Activated CD4-positive, alpha-beta T cell treated with anti-CD3 and anti-CD28 coated beads, Interleukin-10, Interleukin-2, amounts not matched to agents 100 ng/mL and 50 ng/mL, durations not matched to agents 16 hours and 8 hours (primary cell): Measurements from ENCODE around the gene DOCK9.
"Not testable (repeated sequence)": the region's sequence is repeated elsewhere in the genome, so short reads cannot be mapped to it uniquely, and the experiment has no call there.

ENCODE experiments used
- DNase-seq: peaks from one replicate; pipeline ENCODE4 v3.0.0-alpha.2; 2020

Gene DOCK9

GRCh38 chr13:98909016-98909415 is 68.8 kb downstream of the DOCK9 start:
- DNase-seq = peak; percentile 39

- no peak for DNase-seq
Observed at GRCh38 chr13:98906746-98907502, 70.9 kb downstream of the DOCK9 start.

GRCh38 chr13:98905199-98905598 is 72.7 kb downstream of the DOCK9 start:
- no peak for DNase-seq

- no peak for DNase-seq
Observed at GRCh38 chr13:98900442-98900841, 77.4 kb downstream of the DOCK9 start.

GRCh38 chr13:98897706-98898105 is 80.2 kb downstream of the DOCK9 start:
- no peak for DNase-seq

- no peak for DNase-seq
Observed at GRCh38 chr13:98896868-98897144, 81.1 kb downstream of the DOCK9 start.

GRCh38 chr13:98896083-98896867 is 81.6 kb downstream of the DOCK9 start:
- DNase-seq = no peak

- not testable (repeated sequence) for DNase-seq
Observed at GRCh38 chr13:98894814-98895213, 83.0 kb downstream of the DOCK9 start.

GRCh38 chr13:98893371-98893770 is 84.5 kb downstream of the DOCK9 start:
- no peak for DNase-seq

GRCh38 chr13:98892821-98893220 is 85.0 kb downstream of the DOCK9 start:
- DNase-seq = no peak

- no peak for DNase-seq
Observed at GRCh38 chr13:98892077-98892476, 85.8 kb downstream of the DOCK9 start.

GRCh38 chr13:98890925-98891324 is 86.9 kb downstream of the DOCK9 start:
- no peak for DNase-seq

GRCh38 chr13:98890186-98890585 is 87.7 kb downstream of the DOCK9 start:
- DNase-seq = peak; percentile 68

- peak; percentile 31 for DNase-seq
Observed at GRCh38 chr13:98889419-98890085, 88.3 kb downstream of the DOCK9 start.

GRCh38 chr13:98888890-98889279 is 89.0 kb downstream of the DOCK9 start:
- no peak for DNase-seq

GRCh38 chr13:98888222-98888889 is 89.5 kb downstream of the DOCK9 start:
- DNase-seq = no peak

GRCh38 chr13:98886587-98887230 is 91.2 kb downstream of the DOCK9 start:
- DNase-seq = no peak

- DNase-seq = no peak
Observed at GRCh38 chr13:98885600-98885999, 92.3 kb downstream of the DOCK9 start.

GRCh38 chr13:98883998-98884397 is 93.9 kb downstream of the DOCK9 start:
- DNase-seq = no peak

- DNase-seq = no peak
Observed at GRCh38 chr13:98881390-98881789, 96.5 kb downstream of the DOCK9 start.

GRCh38 chr13:98880677-98881076 is 97.2 kb downstream of the DOCK9 start:
- no peak for DNase-seq

GRCh38 chr13:98879957-98880356 is 97.9 kb downstream of the DOCK9 start:
- no peak for DNase-seq

- DNase-seq = no peak
Observed at GRCh38 chr13:98879127-98879520, 98.7 kb downstream of the DOCK9 start.
